Measurements from ENCODE around the gene C19orf44.
"Not testable (repeated sequence)": the region's sequence is repeated elsewhere in the genome, so short reads cannot be mapped to it uniquely, and the experiment has no call there.

Gene C19orf44

DNA sequence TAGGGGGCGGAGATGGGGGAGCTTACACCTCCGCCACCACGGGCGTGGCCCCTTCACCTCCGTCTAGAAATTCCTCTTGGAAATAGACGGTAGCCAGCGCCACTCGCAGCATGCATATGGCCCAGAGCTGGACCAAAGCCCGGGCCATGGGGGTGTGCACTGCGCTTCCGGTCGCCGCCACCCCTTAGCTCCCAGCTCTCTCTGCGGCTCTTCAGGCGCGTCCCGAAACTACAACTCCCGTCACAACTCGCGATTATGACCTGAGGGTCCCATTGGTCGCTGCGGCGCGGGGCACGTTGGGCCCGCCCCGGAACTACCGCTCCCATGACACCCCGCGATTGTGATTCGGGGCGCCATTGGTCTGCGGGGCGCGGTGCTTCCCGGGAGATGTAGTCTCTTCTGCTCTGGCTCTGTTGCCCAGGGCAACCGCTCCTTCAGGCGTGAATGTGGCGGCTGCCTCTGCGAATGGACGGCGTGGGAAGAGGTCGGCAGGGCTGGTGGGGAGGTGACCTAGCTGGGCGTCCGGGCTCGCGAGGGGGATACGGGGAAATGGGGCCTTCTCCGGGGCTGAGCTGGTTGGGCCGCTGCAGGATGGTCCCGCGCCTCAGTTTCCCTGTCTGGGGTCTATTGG, at the start of gene C19orf44, which contains the start of gene CALR3:
TSS of gene C19orf44 (plus strand) at position 413 of the 631 bp plus-strand sequence. CDS start 4,399 bp downstream, outside the sequence.
TSS of gene CALR3 (minus strand) at position 186 of the 631 bp plus-strand sequence. CDS start at position 148, 38 bp downstream.
- peak; percentile 90 to 96 (median 95) for DNase-seq

DNA sequence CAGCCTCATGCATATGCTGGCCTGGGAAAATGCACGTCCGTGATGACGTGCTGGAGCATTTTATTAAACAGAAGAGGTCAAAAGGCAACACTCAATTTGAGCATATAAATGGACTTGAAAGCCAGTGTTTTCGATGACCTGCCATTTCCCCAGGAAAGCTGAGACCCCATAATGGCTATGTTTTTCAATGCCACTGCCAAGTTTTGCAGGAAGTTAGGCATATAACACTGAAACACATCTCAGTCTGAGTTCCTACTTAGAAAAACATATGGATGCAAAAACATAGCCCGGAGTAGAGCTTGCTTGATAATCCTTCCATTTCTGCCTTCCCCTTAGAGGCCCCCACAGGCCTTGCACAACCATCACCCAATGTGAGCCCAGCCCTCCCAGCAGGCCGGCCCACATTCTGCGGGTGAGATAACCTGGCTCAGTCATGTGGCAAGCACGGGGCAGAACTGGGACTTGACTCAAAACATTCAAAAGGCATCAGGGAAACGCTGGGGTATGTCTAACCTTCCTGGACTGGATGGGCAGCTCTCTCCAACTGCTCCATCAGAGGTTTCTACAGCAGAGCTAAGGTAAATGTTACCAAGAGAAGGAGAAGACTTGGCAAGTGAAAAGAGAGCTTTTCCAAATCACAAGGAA, 49.3 kb upstream of the C19orf44 start:
- no peak for DNase-seq

DNA sequence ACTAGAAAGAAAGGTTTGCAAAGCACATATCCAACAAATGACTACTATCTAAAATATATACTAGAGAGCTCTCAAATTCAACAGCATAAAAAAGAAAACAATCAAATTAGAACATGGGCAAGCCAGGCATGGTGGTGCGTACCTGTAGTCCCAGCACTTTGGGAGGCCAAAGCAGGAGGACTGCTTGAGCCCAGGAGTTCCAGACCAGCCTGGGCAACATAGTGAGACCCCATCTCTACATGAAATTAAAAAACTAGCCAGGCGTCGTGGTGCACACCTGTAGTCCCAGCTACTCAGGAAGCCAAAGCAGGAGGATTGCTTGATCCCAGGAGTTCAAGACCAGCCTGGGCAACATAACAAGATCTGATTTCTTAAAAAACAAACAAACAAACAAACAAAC, 47.3 kb upstream of the C19orf44 start:
- DNase-seq: not testable (repeated sequence)

DNA sequence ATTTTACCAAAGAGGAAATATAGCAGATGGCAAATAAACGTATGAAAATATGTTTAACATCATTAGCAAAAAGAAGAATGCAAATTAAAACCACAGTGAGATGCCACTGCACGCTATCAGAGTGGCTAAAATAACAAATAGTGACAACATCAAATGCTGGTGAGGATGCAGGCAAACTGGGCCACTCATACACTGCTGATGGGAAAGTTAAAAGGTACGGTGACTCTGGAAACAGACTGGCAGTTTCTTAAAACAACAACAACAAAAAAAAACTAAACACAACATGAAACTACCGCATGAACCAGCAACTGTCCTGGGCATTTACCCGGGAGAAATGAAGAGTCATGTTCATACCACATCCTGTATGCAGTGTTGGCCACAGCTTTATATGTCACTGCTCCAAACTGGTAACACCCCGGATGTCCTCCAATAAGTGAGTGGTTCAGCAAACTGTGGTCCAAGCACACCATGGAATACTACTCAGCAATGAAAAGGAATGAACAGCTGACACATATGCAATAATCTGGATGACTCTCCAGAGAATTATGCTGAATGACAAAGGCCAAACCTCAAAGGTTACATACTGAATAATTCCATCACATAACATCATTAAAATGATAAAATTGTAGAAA, 46.7 kb upstream of the C19orf44 start:
- DNase-seq: no peak

DNA sequence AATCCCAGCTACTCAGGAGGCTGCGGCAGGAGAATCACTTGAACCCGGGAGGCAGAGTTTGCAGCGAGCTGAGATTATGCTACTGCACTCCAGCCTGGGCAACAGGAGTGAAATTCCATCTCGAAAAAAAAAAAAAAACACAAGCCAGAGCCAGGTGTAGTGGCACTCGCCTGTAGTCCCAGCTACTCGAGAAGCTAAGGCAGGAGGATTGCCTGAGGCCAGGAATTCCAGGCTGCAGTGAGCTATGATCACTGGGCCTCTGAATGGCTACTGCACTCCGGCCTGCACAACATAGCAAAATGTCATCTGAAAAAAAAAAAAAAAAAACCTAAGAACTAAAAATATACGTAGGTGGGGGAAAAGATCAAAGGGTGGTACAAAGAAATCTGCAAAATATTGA, 43.9 kb upstream of the C19orf44 start:
- DNase-seq: no peak

DNA sequence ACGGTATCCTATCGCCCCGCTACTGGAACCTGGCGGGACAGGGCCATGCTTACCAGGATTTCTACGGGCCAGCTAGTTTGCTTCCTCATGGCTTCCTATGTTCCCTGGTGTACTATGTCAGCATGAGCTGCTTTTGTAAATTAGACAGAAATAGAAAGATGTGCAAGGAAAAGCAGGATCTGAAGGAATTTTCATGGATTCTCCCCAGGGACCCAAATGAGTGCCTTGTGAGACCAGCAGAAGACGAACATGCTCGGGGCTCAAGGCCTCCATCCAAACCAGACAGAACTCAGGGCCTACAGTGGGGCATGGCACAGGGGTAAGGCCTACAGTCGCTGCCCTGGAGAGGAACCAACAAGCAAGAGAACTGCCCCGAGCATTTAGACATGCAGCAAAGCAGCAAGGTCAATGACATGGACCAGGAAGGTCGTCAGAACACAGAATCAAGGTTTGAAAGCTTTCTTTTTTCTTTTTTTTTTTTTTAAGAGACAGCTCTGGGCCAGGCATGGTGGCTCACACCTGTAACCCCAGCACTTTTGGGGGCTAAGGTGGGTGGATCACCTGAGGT, 41.8 kb upstream of the C19orf44 start:
- no peak for DNase-seq

DNA sequence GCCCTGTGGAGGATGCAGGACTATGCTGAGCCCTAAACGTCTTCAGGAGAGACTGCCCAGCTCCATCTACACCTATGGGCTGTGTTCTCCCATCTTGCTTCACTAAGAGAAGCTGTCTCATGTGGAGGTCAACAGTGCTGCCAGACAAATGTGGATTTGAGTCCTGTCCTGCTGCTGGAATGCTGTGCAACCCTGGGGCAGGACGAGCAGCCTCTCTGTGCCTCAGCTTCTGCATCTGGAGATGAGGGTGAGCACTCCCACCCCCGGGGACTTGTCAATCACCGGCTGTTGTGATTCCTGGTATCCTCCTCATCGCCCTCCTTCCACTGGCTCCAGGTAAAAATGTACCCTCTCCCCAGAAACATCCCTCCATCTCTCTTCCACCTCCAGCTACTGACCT, 40.7 kb upstream of the C19orf44 start:
- DNase-seq: no peak

DNA sequence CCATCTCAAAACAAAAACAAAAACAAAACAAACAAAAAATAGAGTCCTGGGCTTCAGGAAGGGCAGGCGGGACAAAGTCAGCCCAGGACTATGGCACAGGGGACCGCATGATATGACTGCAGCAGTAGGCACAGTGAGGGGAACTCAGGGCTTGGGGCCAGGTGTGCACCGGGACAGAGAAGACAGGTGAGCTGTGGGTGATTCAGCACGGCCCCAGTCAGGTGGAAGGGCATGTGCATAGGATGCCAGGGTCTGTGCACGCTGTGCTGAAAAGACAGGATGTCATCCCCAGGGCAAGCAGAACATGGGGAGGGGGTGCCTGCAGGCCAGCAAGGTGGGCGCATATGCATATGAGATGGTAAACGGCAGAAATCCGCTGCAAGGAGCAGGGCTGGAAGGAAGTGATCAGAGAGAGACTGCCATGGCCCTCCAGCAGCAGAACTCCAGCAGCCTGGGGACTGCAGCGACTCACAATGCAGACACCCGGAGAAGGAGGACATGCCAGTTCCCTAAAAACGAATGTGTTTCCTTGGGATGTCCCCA, 39.5 kb upstream of the C19orf44 start:
- no peak for DNase-seq

DNA sequence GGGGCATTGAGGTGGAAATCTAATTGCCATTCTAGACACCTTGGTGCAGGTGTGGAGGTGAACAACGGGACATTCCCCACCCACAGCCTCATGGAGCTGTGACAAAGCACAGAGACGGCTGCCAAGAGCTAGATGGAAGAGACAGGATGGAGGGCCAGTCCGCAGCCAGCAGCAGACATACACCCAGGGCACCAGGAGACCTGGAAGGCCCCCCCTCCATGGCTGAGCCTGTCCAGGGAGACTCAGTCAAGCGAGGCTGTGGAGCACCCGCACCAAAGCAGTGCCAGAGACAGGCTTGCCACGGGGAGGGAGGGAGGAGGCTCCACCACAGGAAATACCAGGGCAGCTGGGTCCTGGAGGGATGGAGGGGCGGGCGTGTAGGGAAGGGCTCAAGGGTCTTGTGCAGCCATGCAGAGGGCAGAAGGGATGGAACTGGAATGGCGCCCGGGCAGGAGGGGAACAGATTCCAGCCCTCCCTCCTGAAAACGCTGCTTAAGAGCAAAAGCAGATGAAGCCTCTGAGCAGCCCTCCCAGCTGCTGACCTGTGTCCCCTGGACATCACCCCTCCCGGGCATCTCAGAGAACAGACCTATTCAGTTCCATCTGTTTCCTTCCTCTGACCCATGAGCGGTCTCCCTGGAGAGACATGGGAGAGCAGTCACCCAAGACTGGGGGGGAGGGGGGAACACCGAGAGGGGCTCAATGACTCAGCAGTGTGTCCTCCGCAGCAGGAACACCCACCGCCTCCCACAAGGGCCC, 38.8 kb upstream of the C19orf44 start:
- no peak for DNase-seq

DNA sequence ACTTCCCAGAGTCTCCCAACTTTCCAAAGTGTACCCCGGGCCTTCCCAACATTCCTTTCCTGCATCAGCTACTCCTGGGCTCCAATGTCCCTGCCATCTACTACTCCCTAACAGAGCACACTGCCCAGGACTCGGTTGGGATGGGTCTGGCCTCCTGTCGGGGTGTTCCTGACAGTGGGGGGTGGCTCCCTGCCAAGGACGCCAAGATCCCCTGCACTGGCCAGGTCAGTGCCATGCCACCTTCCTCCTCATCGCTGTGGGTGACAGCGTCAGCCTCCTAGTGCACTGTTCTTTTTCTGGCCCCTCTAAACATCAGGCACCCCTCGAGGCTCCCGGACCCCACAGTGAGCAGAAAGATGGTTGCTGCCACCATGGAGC, 38.3 kb upstream of the C19orf44 start:
- DNase-seq: no peak

DNA sequence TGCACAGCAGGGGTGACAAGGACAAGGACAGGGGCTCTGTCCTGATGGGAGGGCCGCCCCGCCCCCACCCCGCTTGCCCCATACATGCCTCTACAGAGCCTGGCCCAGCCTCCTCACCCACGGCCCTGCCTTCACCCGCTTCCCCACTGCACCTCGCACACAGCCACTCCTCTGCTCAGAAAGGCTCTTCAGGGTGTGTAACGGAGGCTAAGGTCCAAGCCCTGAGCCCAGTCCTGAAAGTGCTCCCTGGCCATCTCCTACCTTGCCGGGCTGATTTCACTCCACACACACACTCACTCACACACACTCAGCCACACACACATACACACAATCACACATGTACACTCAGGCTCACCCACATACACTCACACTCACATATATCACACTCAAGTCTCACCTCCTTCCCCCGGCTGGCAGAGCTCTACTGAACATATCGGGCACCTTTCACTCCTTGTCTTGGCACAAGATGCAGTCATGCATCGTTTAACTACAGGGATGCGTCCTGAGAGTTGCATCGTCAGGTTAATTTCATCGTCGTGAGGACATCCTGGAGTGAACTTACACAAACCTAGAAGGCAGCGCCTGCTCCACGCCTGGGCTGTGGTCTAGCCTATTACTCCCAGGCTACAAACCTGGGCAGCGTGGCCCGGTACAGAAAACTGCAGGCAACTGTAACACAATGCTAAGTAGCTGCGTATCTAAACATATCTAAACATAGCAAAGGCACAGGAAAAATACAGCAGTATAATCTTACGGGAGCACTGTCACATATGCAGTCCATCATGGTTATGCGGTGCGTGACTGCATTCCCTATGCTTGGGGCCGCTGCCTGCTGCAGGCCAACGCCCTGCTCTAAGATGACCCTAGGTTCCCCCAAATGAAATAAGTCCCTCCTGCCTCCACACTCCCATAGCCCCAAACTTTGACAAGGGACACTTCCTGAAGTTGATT, 37.5 kb upstream of the C19orf44 start:
- DNase-seq: no peak

DNA sequence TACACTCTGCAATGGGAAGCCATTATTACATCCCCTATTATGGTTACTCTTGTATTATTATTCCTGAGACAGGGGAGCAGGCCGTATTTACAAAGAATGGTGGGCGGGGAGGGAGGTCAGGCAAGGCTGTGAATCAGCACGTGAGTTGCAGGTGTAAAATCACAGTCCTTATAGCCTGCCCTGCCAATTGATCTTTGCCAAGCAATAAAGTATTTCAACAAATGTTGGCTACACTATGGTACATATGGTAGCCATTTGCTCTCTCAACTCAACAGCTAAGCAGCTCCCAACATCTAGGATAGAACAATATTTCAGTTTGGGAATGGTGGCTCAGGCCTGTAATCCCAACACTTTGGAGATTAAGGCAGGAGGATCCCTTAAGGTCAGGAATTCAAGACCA, 36.5 kb upstream of the C19orf44 start:
- no peak for DNase-seq

DNA sequence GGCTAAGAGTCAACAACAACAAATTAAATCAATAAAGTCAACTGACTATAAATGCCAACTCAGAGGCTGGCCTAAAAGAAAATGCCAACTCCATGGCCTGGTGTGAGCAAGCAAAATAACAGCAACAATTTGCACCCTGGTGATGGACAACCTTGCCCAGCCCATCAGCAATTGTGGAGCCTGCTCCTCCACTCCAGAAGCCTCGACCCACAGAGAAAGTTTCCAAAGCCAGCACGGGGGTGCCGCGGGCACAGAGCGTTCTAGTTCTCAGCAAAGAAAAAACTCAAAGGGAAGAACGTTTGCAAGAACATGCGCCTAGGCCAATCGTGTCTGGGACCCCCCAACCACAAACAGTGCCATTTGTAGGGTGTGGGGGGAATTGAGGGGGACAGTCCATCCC, 35.7 kb upstream of the C19orf44 start:
- no peak for DNase-seq

DNA sequence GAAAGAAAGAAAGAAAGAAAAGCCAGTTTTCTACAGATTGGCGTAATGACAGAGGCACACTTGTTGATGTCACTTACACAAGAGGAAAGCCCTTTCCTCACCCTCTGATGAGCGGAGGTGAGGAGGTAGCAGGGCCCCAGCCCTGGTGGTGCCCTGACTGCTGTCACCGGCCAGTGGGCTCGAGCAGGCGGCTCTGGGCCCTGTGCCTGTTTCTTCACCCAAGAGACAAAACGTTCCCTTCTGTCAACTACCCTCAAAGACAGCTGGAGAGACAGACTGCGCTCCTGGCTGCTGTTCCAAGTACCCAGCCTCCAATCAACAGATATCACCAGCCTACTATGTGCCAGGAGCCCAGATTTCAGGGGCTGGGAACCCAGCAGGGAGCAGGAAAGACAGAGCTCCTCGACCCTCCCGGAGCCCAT, 34.6 kb upstream of the C19orf44 start:
- DNase-seq: no peak

DNA sequence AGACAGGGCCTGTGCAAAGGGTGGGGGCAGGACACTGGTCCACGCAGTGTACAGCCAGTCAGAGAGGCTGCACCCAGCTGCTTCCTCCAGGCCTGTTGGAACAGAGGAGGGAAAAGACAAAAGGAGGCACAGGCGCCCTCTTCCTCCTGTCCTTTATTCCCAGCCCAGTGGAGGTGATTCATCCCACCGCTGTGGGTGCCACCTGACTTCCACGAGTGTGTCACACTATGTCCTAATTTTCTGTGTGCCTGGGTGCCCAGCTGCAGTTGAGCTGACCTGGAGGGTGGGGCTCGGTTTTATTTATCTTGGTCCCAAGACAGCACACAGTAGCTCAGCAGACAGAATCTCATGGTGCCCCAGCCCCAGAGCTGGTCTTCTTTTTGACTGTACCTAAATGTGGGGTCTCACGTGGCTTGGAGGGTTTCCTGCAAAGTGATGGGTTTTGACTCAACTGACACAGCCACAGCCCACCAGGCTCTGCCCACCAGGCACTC, 33.4 kb upstream of the C19orf44 start:
- DNase-seq: no peak

DNA sequence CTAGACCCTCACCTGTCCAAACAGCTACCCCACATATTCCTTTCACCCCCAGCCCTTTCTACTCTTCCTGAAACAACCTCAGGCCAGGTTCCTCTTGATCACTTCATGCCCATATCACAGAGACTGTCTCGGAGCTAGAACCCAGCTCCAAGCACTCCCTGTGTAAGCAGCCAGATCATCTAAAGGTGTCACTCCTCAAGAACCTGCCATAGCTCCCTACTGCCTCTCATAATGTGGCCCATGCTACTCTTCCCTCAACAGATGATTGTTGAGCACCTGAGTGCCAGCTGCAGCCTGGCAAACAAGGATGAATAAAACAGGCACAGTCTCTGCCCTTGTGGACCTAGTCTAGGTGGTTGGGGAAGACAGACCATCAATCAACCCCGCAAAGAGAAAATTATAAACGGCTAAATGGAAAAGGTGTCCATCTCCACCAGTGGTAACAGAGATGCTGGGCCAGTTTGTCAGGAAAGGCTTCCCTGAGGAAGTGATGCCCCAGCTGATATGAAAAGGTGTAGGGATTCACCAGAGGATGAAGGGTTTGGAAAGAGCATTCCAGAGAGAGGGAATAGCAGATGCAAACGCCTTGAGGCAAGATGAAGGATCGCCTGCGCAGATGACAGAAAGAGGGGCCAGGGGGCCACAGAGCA, 32.7 kb upstream of the C19orf44 start:
- DNase-seq: no peak

DNA sequence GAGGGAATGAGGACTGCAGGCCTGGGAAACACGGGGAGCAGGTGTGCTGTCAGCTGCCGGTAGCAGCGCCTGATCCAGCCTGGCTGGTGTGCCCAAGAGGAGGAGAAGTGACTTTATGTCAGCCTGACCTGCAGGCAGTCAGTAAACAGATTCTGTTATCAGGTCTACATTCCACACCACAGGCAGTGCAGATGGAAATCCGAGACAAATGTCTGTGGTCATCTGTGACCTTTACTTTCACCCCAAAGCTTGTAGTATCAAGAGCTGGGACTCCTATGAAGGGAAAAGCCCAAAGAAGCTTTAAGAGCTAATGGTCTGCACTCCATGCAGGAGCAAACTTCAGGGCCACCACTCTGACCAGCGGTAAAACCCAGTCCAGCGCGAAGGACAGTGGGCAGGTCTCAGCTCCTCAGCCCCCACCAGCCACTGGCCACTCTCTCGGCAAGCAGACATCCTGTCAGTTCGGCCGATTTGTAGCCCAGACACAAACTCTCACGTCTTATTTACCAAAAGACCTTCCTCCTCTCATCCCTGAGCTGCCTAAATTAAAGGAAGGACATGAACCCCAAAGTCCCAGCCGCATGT, 32.1 kb upstream of the C19orf44 start:
- DNase-seq: no peak

DNA sequence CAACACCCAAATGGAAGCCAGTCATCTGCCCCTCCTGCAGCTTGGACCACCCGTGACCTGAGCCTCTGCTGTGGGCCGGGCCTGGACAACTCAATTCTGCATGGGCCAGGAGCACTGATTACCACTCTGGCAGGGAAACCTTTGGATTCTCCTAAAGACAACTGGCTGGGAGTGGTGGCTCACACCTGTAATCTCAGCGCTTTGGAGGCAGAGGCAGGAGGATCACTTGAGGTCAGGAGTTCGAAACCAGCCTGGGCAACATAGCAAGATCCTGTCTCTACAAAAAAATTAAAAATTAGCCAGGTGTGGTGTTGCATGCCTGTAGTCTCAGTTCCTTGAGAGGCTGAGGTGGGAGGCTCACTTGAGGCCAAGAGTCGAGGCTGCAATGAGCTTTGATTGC, 31.0 kb upstream of the C19orf44 start:
- DNase-seq: no peak

DNA sequence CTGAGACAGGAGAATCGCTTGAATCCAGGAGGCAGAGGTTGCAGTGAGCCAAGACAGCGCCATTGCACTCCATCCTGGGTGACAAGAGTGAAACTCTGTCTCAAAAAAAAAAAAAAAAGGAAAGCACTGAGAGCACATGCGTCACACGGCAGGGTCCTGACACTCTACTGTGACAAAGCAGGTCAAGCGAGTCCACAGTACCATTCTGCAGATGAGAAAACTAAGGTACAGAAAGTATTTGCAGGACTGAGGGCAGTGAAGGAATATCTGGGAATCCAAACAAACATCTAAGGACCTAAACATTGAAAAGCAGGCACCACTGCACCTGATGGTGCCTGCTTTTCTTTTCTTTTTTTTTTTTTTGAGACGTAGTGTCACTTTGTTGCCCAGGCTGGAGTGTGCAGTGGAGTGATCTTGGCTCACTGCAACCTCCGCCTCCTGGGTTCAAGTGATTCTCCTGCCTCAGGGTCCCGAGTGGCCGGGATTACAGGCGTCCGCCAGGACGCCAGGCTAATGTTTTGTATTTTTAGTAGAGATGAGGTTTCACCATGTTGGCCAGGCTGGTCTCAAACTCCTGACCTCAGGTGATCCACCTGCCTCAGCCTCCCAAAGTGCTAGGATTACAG, 29.3 kb upstream of the C19orf44 start:
- not testable (repeated sequence) for DNase-seq

DNA sequence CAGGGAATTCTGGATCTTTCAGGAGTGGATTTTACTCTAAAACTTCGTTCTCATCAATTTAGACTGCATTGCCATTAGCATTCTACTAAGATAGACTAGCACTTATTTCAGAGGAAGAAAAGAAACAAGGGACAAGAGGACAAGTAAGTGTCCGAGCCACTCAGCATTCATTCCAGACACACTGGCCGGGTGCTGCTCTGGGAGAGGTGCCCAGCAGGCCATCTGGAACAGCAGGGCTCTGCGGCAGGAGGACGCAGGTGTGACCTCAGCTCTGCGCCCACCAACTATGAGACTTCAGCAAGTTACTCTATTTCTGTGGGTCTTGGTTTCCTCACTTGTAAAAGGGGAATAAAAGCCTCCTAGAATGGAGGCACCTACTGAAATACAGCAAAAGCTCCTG, 28.6 kb upstream of the C19orf44 start:
- no peak for DNase-seq
